HepG2 (cell line): ENCODE data around the gene POLR3E. TPM values are rescaled to one million over a fixed set of nuclear protein-coding genes. Genes with fewer than 3 reads are reported as not detected.

Experiments used
- CBX1 ChIP-seq: IDR thresholded peaks from one replicate; pipeline ENCODE4 v1.6.1; 2016; ENCODE audit warnings: antibody characterized with exemption, low read depth
- ELF1 ChIP-seq: sonication (generic); formaldehyde crosslinking; IDR thresholded peaks from 2 replicates; pipeline ENCODE4 v1.4.0; 2020; ENCODE audit warnings: missing genetic modification reagents
- GATAD2A ChIP-seq: IDR thresholded peaks from 2 replicates; pipeline ENCODE4 v1.6.1; 2016
- HNF4G ChIP-seq, 2 experiments: sonication (generic) in 1 of 2; formaldehyde crosslinking in 1 of 2; IDR thresholded peaks; 2 replicates each; pipeline versions ENCODE4 v1.4.0 to v1.6.1; 2011 to 2020; ENCODE audit warnings: borderline replicate concordance in 2 of 2, low read depth in 2 of 2, mild to moderate bottlenecking in 2 of 2, low read length in 1 of 2, missing genetic modification reagents in 1 of 2, moderate library complexity in 1 of 2
- HOXA3 ChIP-seq: sonication (generic); formaldehyde crosslinking; IDR thresholded peaks from 2 replicates; pipeline ENCODE4 v1.5.0; 2020; ENCODE audit warnings: missing genetic modification reagents
- HOXA5 ChIP-seq: sonication (generic); formaldehyde crosslinking; IDR thresholded peaks from 2 replicates; pipeline ENCODE4 v1.4.0; 2020; ENCODE audit warnings: missing genetic modification reagents
- KLF15 ChIP-seq: sonication (generic); formaldehyde crosslinking; IDR thresholded peaks from 2 replicates; pipeline ENCODE4 v1.8.1; 2023; ENCODE audit warnings: borderline replicate concordance, mild to moderate bottlenecking, inconsistent platforms, missing genetic modification reagents, mixed read lengths
- NR2F1 ChIP-seq, 2 experiments: fragments of 450-650 bp in 1 of 2; formaldehyde crosslinking in 1 of 2; IDR thresholded peaks; 2 replicates each; pipeline versions ENCODE4 v1.5.0 to v1.6.1; 2016 to 2020; ENCODE audit warnings: mild to moderate bottlenecking in 1 of 2, missing compliant biosample characterization in 1 of 2, missing genetic modification reagents in 1 of 2, moderate library complexity in 1 of 2
- RARA ChIP-seq: IDR thresholded peaks from 2 replicates; pipeline ENCODE4 v1.6.1; 2016; ENCODE audit warnings: missing genetic modification reagents, missing compliant biosample characterization
- SNAI1 ChIP-seq: sonication (generic); formaldehyde crosslinking; IDR thresholded peaks from 2 replicates; pipeline ENCODE4 v1.5.0; 2020; ENCODE audit warnings: mild to moderate bottlenecking, missing genetic modification reagents, borderline replicate concordance
- TFE3 ChIP-seq: IDR thresholded peaks from 2 replicates; pipeline ENCODE4 v1.6.1; 2016
- THAP8 ChIP-seq: sonication (generic); formaldehyde crosslinking; IDR thresholded peaks from 2 replicates; pipeline ENCODE4 v1.5.1; 2020; ENCODE audit warnings: missing genetic modification reagents, mild to moderate bottlenecking, borderline replicate concordance
- YY1 ChIP-seq: IDR thresholded peaks from 2 replicates; pipeline ENCODE4 v1.6.1; 2011; ENCODE audit warnings: low read length, low read depth, moderate library complexity, mild to moderate bottlenecking; ENCODE audit not compliant: insufficient read depth, insufficient replicate concordance
- ZNF253 ChIP-seq: sonication (generic); formaldehyde crosslinking; IDR thresholded peaks from 2 replicates; pipeline ENCODE4 v1.8.0; 2022; ENCODE audit warnings: mild to moderate bottlenecking, missing genetic modification reagents, borderline replicate concordance
- ZNF383 ChIP-seq: sonication (generic); formaldehyde crosslinking; IDR thresholded peaks from 2 replicates; pipeline ENCODE4 v1.4.0; 2020; ENCODE audit warnings: missing genetic modification reagents, mild to moderate bottlenecking, borderline replicate concordance
- ZNF446 ChIP-seq: sonication (generic); formaldehyde crosslinking; IDR thresholded peaks from 2 replicates; pipeline ENCODE4 v1.5.0; 2020; ENCODE audit warnings: mild to moderate bottlenecking, missing genetic modification reagents
- ZNF510 ChIP-seq: sonication (generic); formaldehyde crosslinking; IDR thresholded peaks from 2 replicates; pipeline ENCODE4 v1.4.0; 2020; ENCODE audit warnings: low read depth, mild to moderate bottlenecking, missing genetic modification reagents
- ZNF550 ChIP-seq: sonication (generic); formaldehyde crosslinking; IDR thresholded peaks from 2 replicates; pipeline ENCODE4 v1.4.0; 2020; ENCODE audit warnings: mild to moderate bottlenecking, missing genetic modification reagents, borderline replicate concordance
- ZNF619 ChIP-seq: sonication (generic); formaldehyde crosslinking; IDR thresholded peaks from 2 replicates; pipeline ENCODE4 v1.4.0; 2020; ENCODE audit warnings: mild to moderate bottlenecking, missing genetic modification reagents
- ZNF652 ChIP-seq: IDR thresholded peaks from 2 replicates; pipeline ENCODE4 v1.6.1; 2016; ENCODE audit warnings: low read depth, borderline replicate concordance
- ZNF672 ChIP-seq: sonication (generic); formaldehyde crosslinking; IDR thresholded peaks from 2 replicates; pipeline ENCODE4 v1.8.1; 2022; ENCODE audit warnings: missing genetic modification reagents
- ZNF678 ChIP-seq: sonication (generic); formaldehyde crosslinking; IDR thresholded peaks from 2 replicates; pipeline ENCODE4 v1.4.0; 2020; ENCODE audit warnings: mild to moderate bottlenecking, missing genetic modification reagents
- ZNF747 ChIP-seq: sonication (generic); formaldehyde crosslinking; IDR thresholded peaks from 2 replicates; pipeline ENCODE4 v1.8.1; 2023; ENCODE audit warnings: missing genetic modification reagents, mild to moderate bottlenecking, borderline replicate concordance
- ZNF850 ChIP-seq: sonication (generic); formaldehyde crosslinking; conservative IDR thresholded peaks from 2 replicates; pipeline ENCODE4 v1.9.0; 2021; ENCODE audit warnings: mild to moderate bottlenecking, missing genetic modification reagents
- ZSCAN25 ChIP-seq: sonication (generic); formaldehyde crosslinking; IDR thresholded peaks from 2 replicates; pipeline ENCODE4 v1.8.0; 2022; ENCODE audit warnings: mild to moderate bottlenecking, missing genetic modification reagents
- polyA plus RNA-seq, 8 experiments: library from polyadenylated mRNA; depleted of rRNA in 3 of 8; stranded (reverse) in 7 of 8; unstranded in 1 of 8; fragments of >200 nt; fragmentation: Illumina TruSeq in 4 of 8; extraction: Trizol in 4 of 8; gene quantifications; 2 replicates each; pipeline versions ENCODE4 v1.2.1 to v1.2.3, GENCODE V29; 2011 to 2016; ENCODE audit warnings: low read depth in 4 of 8, missing spikeins in 1 of 8, mixed read lengths in 1 of 8; ENCODE audit not compliant: insufficient read depth in 1 of 8
- total RNA-seq, 5 experiments: library from RNA; depleted of rRNA; stranded (reverse); fragments of >200 nt; fragmentation: Illumina TruSeq; extraction: Trizol; gene quantifications; 2 replicates each; pipeline ENCODE4 v1.2.3, GENCODE V29; 2016; ENCODE audit warnings: low read depth in 1 of 5
- TF ChIP-seq, protein P1 (sequence below): sonication (generic); formaldehyde crosslinking; conservative IDR thresholded peaks from 2 replicates; pipeline ENCODE4 v1.8.0; 2022; ENCODE audit warnings: mild to moderate bottlenecking, moderate library complexity, missing genetic modification reagents

The POLR3E gene
- total and polyA plus RNA-seq, 2 of the 13 experiments (the other 11 are each of a cell fraction or from before 2014, with no cell fraction given): 135 to 262 TPM

DNA sequence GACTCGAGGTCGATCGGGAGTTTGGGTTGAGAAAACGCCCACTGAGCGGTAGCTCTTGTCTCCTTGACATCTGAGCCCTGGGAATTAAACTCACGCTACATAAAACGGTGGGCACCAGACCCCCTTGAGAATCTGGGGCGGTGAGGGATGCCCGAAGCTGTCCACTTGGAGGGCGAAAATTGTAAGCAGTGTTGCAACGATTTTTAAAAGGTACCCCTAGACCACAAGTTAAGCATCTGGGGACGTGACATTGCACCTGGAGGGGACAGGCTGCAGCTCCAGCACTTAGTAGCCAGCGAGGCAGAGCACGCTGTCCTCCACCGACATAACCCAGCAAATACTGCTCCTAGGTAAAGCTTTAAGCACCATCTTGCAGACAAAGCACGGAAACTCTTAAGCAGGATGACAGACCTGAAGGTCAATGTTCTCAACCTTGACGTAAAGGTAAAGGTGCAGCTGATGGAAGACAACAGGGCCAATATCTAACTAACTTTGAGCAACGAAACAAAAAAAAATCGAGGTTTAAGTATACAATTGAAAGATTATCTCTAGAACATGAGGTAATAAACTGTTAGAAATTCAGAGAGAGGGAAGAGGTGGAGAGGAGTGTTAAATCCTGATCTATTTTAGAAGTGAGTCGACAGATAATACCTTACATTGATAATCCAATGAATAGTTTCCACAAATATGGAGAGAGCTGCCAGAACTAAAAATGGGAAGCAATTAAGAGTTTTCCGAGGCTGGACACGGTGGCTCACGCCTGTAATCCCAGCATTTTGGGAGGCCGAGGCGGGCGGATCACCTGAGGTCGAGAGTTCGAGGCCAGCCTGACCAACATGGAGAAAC lies 78.1 kb downstream of the POLR3E start (continued):
- TF ChIP-seq ZNF446 (CRISPR knock-in tag): peak; percentile 90
- peak; percentile 7; the same call in 1 of the 2 replicates for TF ChIP-seq ELF1
- peak; percentile 94 for TF ChIP-seq ZNF550
- no peak for TF ChIP-seq TFE3
- TF ChIP-seq ZNF747 (CRISPR knock-in tag): no peak
- TF ChIP-seq THAP8 (CRISPR knock-in tag): 0 out of 2 replicates have a peak, but pooled peaks have one; percentile 47
- peak; percentile 7; the same call in 1 of the 2 replicates for TF ChIP-seq ZNF619 (CRISPR knock-in tag)
- peak; percentile 59; the same call in 1 of the 2 replicates for TF ChIP-seq ZNF383
- peak in 1 of 2 experiments; percentile 18; a peak in 1 of 4 replicates for TF ChIP-seq NR2F1 (CRISPR knock-in tag; IDR thresholded peaks at IDR 0.05)
- no peak for TF ChIP-seq ZNF652 (CRISPR knock-in tag)
- 0 out of 2 replicates have a peak, but pooled peaks have one; percentile 3 for TF ChIP-seq RARA
- no peak for TF ChIP-seq HOXA5 (CRISPR knock-in tag)
- 0 out of 2 replicates have a peak, but pooled peaks have one; percentile 4 for TF ChIP-seq SNAI1 (CRISPR knock-in tag)
- TF ChIP-seq GATAD2A (CRISPR knock-in tag): no peak
- TF ChIP-seq CBX1: peak; percentile 46
- TF ChIP-seq, protein P1, sequence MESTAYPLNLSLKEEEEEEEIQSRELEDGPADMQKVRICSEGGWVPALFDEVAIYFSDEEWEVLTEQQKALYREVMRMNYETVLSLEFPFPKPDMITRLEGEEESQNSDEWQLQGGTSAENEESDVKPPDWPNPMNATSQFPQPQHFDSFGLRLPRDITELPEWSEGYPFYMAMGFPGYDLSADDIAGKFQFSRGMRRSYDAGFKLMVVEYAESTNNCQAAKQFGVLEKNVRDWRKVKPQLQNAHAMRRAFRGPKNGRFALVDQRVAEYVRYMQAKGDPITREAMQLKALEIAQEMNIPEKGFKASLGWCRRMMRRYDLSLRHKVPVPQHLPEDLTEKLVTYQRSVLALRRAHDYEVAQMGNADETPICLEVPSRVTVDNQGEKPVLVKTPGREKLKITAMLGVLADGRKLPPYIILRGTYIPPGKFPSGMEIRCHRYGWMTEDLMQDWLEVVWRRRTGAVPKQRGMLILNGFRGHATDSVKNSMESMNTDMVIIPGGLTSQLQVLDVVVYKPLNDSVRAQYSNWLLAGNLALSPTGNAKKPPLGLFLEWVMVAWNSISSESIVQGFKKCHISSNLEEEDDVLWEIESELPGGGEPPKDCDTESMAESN (CRISPR knock-in tag): no peak
- TF ChIP-seq ZNF850 (CRISPR knock-in tag): no peak
- no peak for TF ChIP-seq HNF4G (IDR thresholded peaks at IDR 0.05; ENCODE audit: borderline replicate concordance, low read depth, low read length)
- peak; percentile 80; the same call in 1 of the 2 replicates for TF ChIP-seq HNF4G (CRISPR knock-in tag; IDR thresholded peaks at IDR 0.05; ENCODE audit: borderline replicate concordance, low read depth)
- no peak for TF ChIP-seq KLF15
- 0 out of 2 replicates have a peak, but pooled peaks have one; percentile 68 for TF ChIP-seq ZNF678 (CRISPR knock-in tag)
- TF ChIP-seq ZNF510: 0 out of 2 replicates have a peak, but pooled peaks have one; percentile 54
- TF ChIP-seq YY1: peak; percentile 15
- TF ChIP-seq ZNF672 (CRISPR knock-in tag): no peak
- 0 out of 2 replicates have a peak, but pooled peaks have one; percentile 11 for TF ChIP-seq HOXA3 (CRISPR knock-in tag)
- peak; percentile 80; the same call in 1 of the 2 replicates for TF ChIP-seq ZNF253
- peak; percentile 55; the same call in 1 of the 2 replicates for TF ChIP-seq ZSCAN25 (CRISPR knock-in tag)
